Lower lobe of right lung (tissue), 2 donors: ENCODE results near the gene NABP2. TPM values are rescaled to one million over a fixed set of nuclear protein-coding genes. Genes with fewer than 3 reads are reported as not detected.
A peak's percentile ranks its signal among the peaks of the same experiment; 100 is the strongest.

Source experiments
- ATAC-seq, 2 donors: fragments of 200-7000 bp; cut with Tn5 transposase; one replicate each; pipeline ENCODE4 v1.9.1; 2020 to 2022; ENCODE audit warnings: mild to moderate bottlenecking in 2 of 2, moderate library complexity in 2 of 2
- DNase-seq: peaks from one replicate; pipeline ENCODE4 v3.0.0-alpha.2; 2020
- H3K27ac ChIP-seq: fragments of 200-600 bp; one replicate; pipeline ENCODE4 v1.8.0; 2022
- H3K27me3 ChIP-seq: fragments of 200-600 bp; one replicate; pipeline ENCODE4 v1.8.0; 2022; ENCODE audit warnings: low read depth
- H3K36me3 ChIP-seq: fragments of 200-600 bp; one replicate; pipeline ENCODE4 v1.8.0; 2022; ENCODE audit warnings: mild to moderate bottlenecking
- H3K4me1 ChIP-seq: fragments of 200-600 bp; one replicate; pipeline ENCODE4 v1.8.0; 2022
- H3K4me3 ChIP-seq: fragments of 200-600 bp; one replicate; pipeline ENCODE4 v1.8.0; 2022; ENCODE audit warnings: mild to moderate bottlenecking
- H3K9me3 ChIP-seq: fragments of 200-600 bp; one replicate; pipeline ENCODE4 v1.8.0; 2022
- CTCF ChIP-seq: fragments of 200-600 bp; IDR thresholded peaks from one replicate; pipeline ENCODE4 v1.8.0; 2022; ENCODE audit warnings: antibody characterized with exemption, mild to moderate bottlenecking
- intact Hi-C: fragments of 100-400 bp; cut with DNase I; formaldehyde crosslinking; loops from one replicate; pipeline ENCODE4 v1.11.0; 2022
- long read RNA-seq: library from polyadenylated mRNA; unstranded; transcript quantifications from one replicate; pipeline ENCODE4 v2.0.0, GENCODE V29; 2021
- total RNA-seq: library from RNA; stranded (reverse); fragmentation: NEBNext Ultra II Directional; extraction: Animal tissue kit (Norgen Biotek cat#: 25700); gene quantifications from one replicate; pipeline ENCODE4 v1.2.1, GENCODE V29; 2021
- donor health status: DM: no; HTN: yes; CAD: no; lungs with severe emphysema.

The NABP2 gene
- total RNA-seq: 20.9 TPM
- long read RNA-seq, transcript NABP2-201 (7 exons, 1,417 nt): major isoform, 6 of 13 reads
- long read RNA-seq, partial matches to known transcripts: 1 of 13 reads
- long read RNA-seq, other reads (novel, unspliced or antisense): 4 of 13 reads

GRCh38 chr12:56224102-56224701 is at the start of gene NABP2:
NABP2 (plus strand) TSS chr12:56224342; CDS start chr12:56224857, 515 bp downstream.
- peak; percentile 87 for TF ChIP-seq CTCF
- ATAC-seq: peak; percentile 90 to 93
- no peaks in the 10 kb centered on the region for H3K9me3 ChIP-seq
- H3K27ac ChIP-seq: peak within 1 kb of the TSS; percentile 96
- peaks cover 43% of the 10 kb centered on the region for H3K4me1 ChIP-seq
- intact Hi-C loops: no loop called here
- DNase-seq: peak; percentile 98
- no peaks in the 10 kb centered on the region for H3K27me3 ChIP-seq
- H3K36me3 ChIP-seq: peaks cover 13% of the 10 kb centered on the region
- peak within 1 kb of the TSS; percentile 77 for H3K4me3 ChIP-seq

GRCh38 chr12:56178347-56178746 is 45.8 kb upstream of the NABP2 start:
- no peak for TF ChIP-seq CTCF
- Histone ChIP-seq H3K27me3 (no peaks in the 10 kb centered on the region), H3K36me3 (peaks cover 100% of the 10 kb centered on the region), H3K9me3 (no peaks in the 10 kb centered on the region), H3K4me1 (no peaks in the 10 kb centered on the region), H3K4me3 (no peak overlapping the region), H3K27ac (no peak overlapping the region)
- no peak for ATAC-seq
- DNase-seq: no peak
- intact Hi-C loops: no loop called here

- DNase-seq: no peak
- no peak for ATAC-seq
- Histone ChIP-seq H3K9me3 (no peaks in the 10 kb centered on the region), H3K4me3 (no peak overlapping the region), H3K27ac (no peak overlapping the region), H3K27me3 (no peaks in the 10 kb centered on the region), H3K4me1 (peaks cover 29% of the 10 kb centered on the region), H3K36me3 (peaks cover 51% of the 10 kb centered on the region)
- no peak for TF ChIP-seq CTCF
- intact Hi-C loops: no loop called here
These were observed 37.2 kb upstream of the NABP2 start for GRCh38 chr12:56186957-56187356.

- intact Hi-C loops: no loop called here
- Histone ChIP-seq H3K9me3 (no peaks in the 10 kb centered on the region), H3K36me3 (peaks cover 38% of the 10 kb centered on the region), H3K4me1 (peaks cover 29% of the 10 kb centered on the region), H3K27ac (peak overlapping the region; percentile 93), H3K4me3 (peak overlapping the region; percentile 85), H3K27me3 (no peaks in the 10 kb centered on the region)
- DNase-seq (no peak), ATAC-seq (no peak)
- TF ChIP-seq CTCF: no peak
These were observed 35.9 kb upstream of the NABP2 start for GRCh38 chr12:56188131-56188777.

- H3K36me3 ChIP-seq: peaks cover 33% of the 10 kb centered on the region
- intact Hi-C loops: no loop called here
- no peak for TF ChIP-seq CTCF
- peak overlapping the region; percentile 85 for H3K4me3 ChIP-seq
- H3K9me3 ChIP-seq: no peaks in the 10 kb centered on the region
- H3K4me1 ChIP-seq: peaks cover 29% of the 10 kb centered on the region
- DNase-seq: no peak
- no peaks in the 10 kb centered on the region for H3K27me3 ChIP-seq
- H3K27ac ChIP-seq: peak overlapping the region; percentile 93
- peak; percentile 1 to 22 for ATAC-seq
These were observed 35.4 kb upstream of the NABP2 start for GRCh38 chr12:56188778-56189098.
